HEK293T (cell line): ENCODE data around the gene AMZ2.
"Not testable (repeated sequence)": the region's sequence is repeated elsewhere in the genome, so short reads cannot be mapped to it uniquely, and the experiment has no call there.

Experiments
- ARNT ChIP-seq: fragments of 450-650 bp; IDR thresholded peaks from 2 replicates; pipeline ENCODE4 v1.6.1; 2017; ENCODE audit warnings: mild to moderate bottlenecking
- BHLHE40 ChIP-seq: fragments of 450-650 bp; IDR thresholded peaks from 2 replicates; pipeline ENCODE4 v1.6.1; 2016; ENCODE audit warnings: mild to moderate bottlenecking, moderate library complexity, borderline replicate concordance
- CTBP1 ChIP-seq: fragments of 450-650 bp; IDR thresholded peaks from 2 replicates; pipeline ENCODE4 v1.6.1; 2016; ENCODE audit warnings: borderline replicate concordance
- ELF4 ChIP-seq: fragments of 450-650 bp; IDR thresholded peaks from 2 replicates; pipeline ENCODE4 v1.6.1; 2017; ENCODE audit warnings: antibody characterized with exemption
- FOXA1 ChIP-seq: fragments of 450-650 bp; IDR thresholded peaks from 2 replicates; pipeline ENCODE4 v1.6.1; 2016; ENCODE audit warnings: mild to moderate bottlenecking
- FOXK2 ChIP-seq: fragments of 450-650 bp; IDR thresholded peaks from 2 replicates; pipeline ENCODE4 v1.6.1; 2016; ENCODE audit warnings: mild to moderate bottlenecking
- FOXM1 ChIP-seq: fragments of 450-650 bp; IDR thresholded peaks from 2 replicates; pipeline ENCODE4 v1.6.1; 2017; ENCODE audit warnings: mild to moderate bottlenecking, borderline replicate concordance
- L3MBTL2 ChIP-seq: fragments of 450-650 bp; conservative IDR thresholded peaks from 2 replicates; pipeline ENCODE4 v1.6.1; 2016; ENCODE audit warnings: mild to moderate bottlenecking
- NFRKB ChIP-seq: fragments of 450-650 bp; IDR thresholded peaks from 2 replicates; pipeline ENCODE4 v1.6.1; 2016; ENCODE audit warnings: mild to moderate bottlenecking, moderate library complexity
- PKNOX1 ChIP-seq: fragments of 450-650 bp; IDR thresholded peaks from 2 replicates; pipeline ENCODE4 v1.6.1; 2016
- SP1 ChIP-seq: fragments of 450-650 bp; IDR thresholded peaks from 2 replicates; pipeline ENCODE4 v1.6.1; 2017
- SUZ12 ChIP-seq: fragments of 450-650 bp; IDR thresholded peaks from 2 replicates; pipeline ENCODE4 v1.6.1; 2016; ENCODE audit warnings: mild to moderate bottlenecking
- TARDBP ChIP-seq: fragments of 450-650 bp; IDR thresholded peaks from 2 replicates; pipeline ENCODE4 v1.6.1; 2016
- ZNF384 ChIP-seq: fragments of 450-650 bp; IDR thresholded peaks from 2 replicates; pipeline ENCODE4 v1.6.1; 2016

GRCh38 chr17:68259648-68259951 lies 11.8 kb downstream of the AMZ2 start:
- TF ChIP-seq TARDBP, L3MBTL2, PKNOX1, ARNT, FOXM1, FOXA1, FOXK2, ZNF384, NFRKB, CTBP1, SP1, ELF4, SUZ12, BHLHE40: not testable (repeated sequence)
